ENCODE data around the gene OTUD1. TPM values are rescaled to one million over a fixed set of nuclear protein-coding genes. Genes with fewer than 3 reads are reported as not detected.
"Not testable (repeated sequence)": the region's sequence is repeated elsewhere in the genome, so short reads cannot be mapped to it uniquely, and the experiment has no call there.

The OTUD1 gene
- total RNA-seq, result 10 to 100 TPM; 23.1 to 34.9 (median 26.0) TPM

- Histone ChIP-seq H3K36me3 (no peaks in the 10 kb centered on the region), H3K27me3 (no peaks in the 10 kb centered on the region), H3K9me3 (no peaks in the 10 kb centered on the region), H3K4me1 (peaks cover 43% of the 10 kb centered on the region), H3K27ac (peak within 1 kb of the TSS; percentile 99), H3K4me3 (peak within 1 kb of the TSS; percentile 97)
- TF ChIP-seq POLR2AphosphoS5 (IDR thresholded peaks at IDR 0.05), result no peak
- peak in 1 of 2 donors; percentile 72 for TF ChIP-seq POLR2A (IDR thresholded peaks at IDR 0.05)
- peak; percentile 96 to 97 for DNase-seq (ENCODE audit: low spot score in 2 of 2)
- WGBS, result under 1% methylated on average over 29 of the region's 115 CpGs
Measured at GRCh38 chr10:23438547-23439451, at the start of gene OTUD1. TSS of gene OTUD1 (plus strand) at chr10:23439075. CDS start at chr10:23439458, 383 bp downstream.

- not testable (repeated sequence) for H3K4me3 ChIP-seq; H3K27ac ChIP-seq; H3K4me1 ChIP-seq; H3K27me3 ChIP-seq; H3K9me3 ChIP-seq; H3K36me3 ChIP-seq; DNase-seq (ENCODE audit: low spot score in 2 of 2)
- WGBS, result 89% methylated on average over 10 of the region's 10 CpGs
Measured at GRCh38 chr10:23390408-23390807, 48.5 kb upstream of the OTUD1 start.

GRCh38 chr10:23390809-23391208, 48.1 kb upstream of the OTUD1 start:
- H3K36me3 ChIP-seq, result no peaks in the 10 kb centered on the region
- H3K27ac ChIP-seq, result no peak overlapping the region
- TF ChIP-seq EP300 (IDR thresholded peaks at IDR 0.05) (no peak), CTCF (IDR thresholded peaks at IDR 0.05) (no peak), POLR2A (IDR thresholded peaks at IDR 0.05) (no peak), POLR2AphosphoS5 (IDR thresholded peaks at IDR 0.05) (no peak)
- 61% methylated on average over 4 of the region's 4 CpGs for WGBS
- H3K4me1 ChIP-seq, result no peaks in the 10 kb centered on the region
- H3K27me3 ChIP-seq, result no peaks in the 10 kb centered on the region
- H3K4me3 ChIP-seq, result no peak overlapping the region
- DNase-seq (ENCODE audit: low spot score in 2 of 2), result no peak
- H3K9me3 ChIP-seq, result no peaks in the 10 kb centered on the region

GRCh38 chr10:23391821-23392220, 47.1 kb upstream of the OTUD1 start:
- Histone ChIP-seq H3K27me3 (no peaks in the 10 kb centered on the region), H3K9me3 (no peaks in the 10 kb centered on the region), H3K4me1 (no peaks in the 10 kb centered on the region), H3K27ac (no peak overlapping the region), H3K4me3 (no peak overlapping the region), H3K36me3 (no peaks in the 10 kb centered on the region)
- TF ChIP-seq POLR2AphosphoS5 (IDR thresholded peaks at IDR 0.05) (no peak), EP300 (IDR thresholded peaks at IDR 0.05) (no peak)
- DNase-seq (ENCODE audit: low spot score in 2 of 2), result no peak
- WGBS, result 89% methylated on average over 2 of the region's 2 CpGs

GRCh38 chr10:23395017-23395416, 43.9 kb upstream of the OTUD1 start:
- DNase-seq (ENCODE audit: low spot score in 2 of 2), result no peak

GRCh38 chr10:23396695-23397094, 42.2 kb upstream of the OTUD1 start:
- Histone ChIP-seq H3K4me1 (no peaks in the 10 kb centered on the region), H3K4me3 (no peak overlapping the region), H3K27ac (no peak overlapping the region), H3K36me3 (no peaks in the 10 kb centered on the region), H3K9me3 (no peaks in the 10 kb centered on the region), H3K27me3 (no peaks in the 10 kb centered on the region)
- no peak for DNase-seq (ENCODE audit: low spot score in 2 of 2)
- WGBS, result 58% methylated on average over 2 of the region's 2 CpGs
- TF ChIP-seq POLR2AphosphoS5 (IDR thresholded peaks at IDR 0.05) (no peak), CTCF (IDR thresholded peaks at IDR 0.05) (no peak), POLR2A (IDR thresholded peaks at IDR 0.05) (no peak)

More at GRCh38 chr10:23395017-23395416, 43.9 kb upstream of the OTUD1 start:
- Histone ChIP-seq H3K36me3 (no peaks in the 10 kb centered on the region), H3K9me3 (no peaks in the 10 kb centered on the region), H3K27ac (no peak overlapping the region), H3K27me3 (no peaks in the 10 kb centered on the region), H3K4me3 (no peak overlapping the region), H3K4me1 (no peaks in the 10 kb centered on the region)
- 89% methylated on average over 5 of the region's 5 CpGs for WGBS
- TF ChIP-seq POLR2AphosphoS5 (IDR thresholded peaks at IDR 0.05), result no peak
- no peak for TF ChIP-seq POLR2A (IDR thresholded peaks at IDR 0.05)
- TF ChIP-seq EP300 (IDR thresholded peaks at IDR 0.05), result no peak
- no peak for TF ChIP-seq CTCF (IDR thresholded peaks at IDR 0.05)
